Prostate gland (tissue), 2 donors: ENCODE results near the gene SPNS2. TPM values are rescaled to one million over a fixed set of nuclear protein-coding genes. Genes with fewer than 3 reads are reported as not detected.

Experiments
- DNase-seq: peaks from one replicate; pipeline ENCODE4 v3.0.0-alpha.2; 2019; ENCODE audit warnings: low spot score
- H3K27ac ChIP-seq, 2 donors: fragments of 200-600 bp; sonication (generic); 2 replicates each; pipeline ENCODE4 v1.5.1; 2017 to 2019
- H3K27me3 ChIP-seq: fragments of 200-600 bp; sonication (generic); replicated peaks from 2 replicates; pipeline ENCODE4 v1.5.1; 2019; ENCODE audit not compliant: insufficient read depth
- H3K36me3 ChIP-seq, 2 donors: fragments of 200-600 bp; sonication (generic); 1 replicate in 1 of 2; 2 replicates in 1 of 2; pipeline versions ENCODE4 v1.5.1 to v1.8.1; 2017 to 2019
- H3K4me1 ChIP-seq: fragments of 200-600 bp; sonication (generic); replicated peaks from 2 replicates; pipeline ENCODE4 v1.5.1; 2019
- H3K4me3 ChIP-seq, 2 donors: fragments of 200-600 bp; sonication (generic); 2 replicates each; pipeline ENCODE4 v1.5.1; 2017 to 2019
- H3K9me3 ChIP-seq: fragments of 200-600 bp; sonication (generic); 2 replicates; pipeline ENCODE4 v1.5.1; 2017
- POLR2A ChIP-seq: fragments of 450-650 bp; IDR thresholded peaks from one replicate; pipeline ENCODE4 v1.6.1; 2016; ENCODE audit warnings: antibody characterized with exemption, mild to moderate bottlenecking
- POLR2AphosphoS5 ChIP-seq: sonication (generic); formaldehyde crosslinking; IDR thresholded peaks from one replicate; pipeline ENCODE4 v1.6.1; 2017; ENCODE audit warnings: antibody characterized with exemption
- WGBS: methylation state at CpG from one replicate; pipeline ENCODE4 v1.1.5; 2018; 5-methylcytosine and 5-hydroxymethylcytosine counted together
- intact Hi-C: fragments of 100-400 bp; cut with DNase I; formaldehyde crosslinking; loops from one replicate; pipeline ENCODE4 v1.14.2; 2022
- total RNA-seq, 2 donors: library from RNA; depleted of rRNA; stranded (reverse); fragments of >200 nt; gene quantifications; one replicate each; pipeline ENCODE4 v1.1.0, GENCODE V29; 2016
- TF ChIP-seq, protein P1 (sequence below), 4 experiments: fragments of 200-600 bp in 2 of 4; fragments of 450-650 bp in 2 of 4; sonication (generic) in 2 of 4; IDR thresholded peaks; 1 replicate in 3 of 4; 2 replicates in 1 of 4; pipeline ENCODE4 v1.5.1; 2016 to 2019; ENCODE audit warnings: antibody characterized with exemption in 4 of 4, mild to moderate bottlenecking in 2 of 4, moderate library complexity in 2 of 4

SPNS2 gene
- total RNA-seq, 2 donors from 2014 or later = 6.6 to 14.0 TPM

DNA sequence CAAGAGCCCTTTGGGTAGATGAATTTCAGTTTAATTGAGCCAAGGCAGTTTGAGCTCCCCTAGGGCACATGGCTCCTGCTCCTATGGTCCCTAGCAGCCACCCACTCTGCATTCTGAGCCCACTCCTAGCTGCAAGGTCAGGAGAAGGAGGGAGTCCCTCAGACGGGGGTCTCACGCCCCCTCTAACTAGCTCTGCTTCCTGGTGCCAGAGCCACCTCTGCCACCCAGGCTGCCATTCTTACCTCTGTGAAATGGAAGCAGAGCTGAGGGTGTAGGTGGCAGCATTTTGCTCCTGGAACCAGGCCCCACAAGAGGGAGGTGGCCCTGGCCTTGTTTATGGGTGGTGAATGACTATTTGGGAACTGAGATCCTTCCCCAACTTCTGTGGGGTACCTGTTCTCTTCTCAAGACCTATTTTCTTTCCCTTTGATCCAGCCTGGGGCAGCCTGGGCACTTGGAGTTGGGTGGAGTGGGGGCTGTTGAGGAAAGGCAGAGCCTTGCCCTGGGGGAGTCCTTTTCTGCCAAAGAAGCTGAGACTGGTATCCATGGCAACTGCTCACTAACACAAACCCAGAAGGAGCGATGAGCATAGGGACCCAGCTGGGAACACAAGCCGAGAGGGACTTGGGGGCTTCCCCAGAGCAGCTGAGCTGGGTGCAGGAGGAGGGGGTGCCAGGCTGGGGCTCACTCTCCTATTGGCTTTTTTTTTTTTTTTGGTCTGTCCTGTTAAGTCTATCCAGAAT lies 4.8 kb downstream of the SPNS2 start:
- peaks cover 3% of the 10 kb centered on the region for H3K4me1 ChIP-seq
- no peaks in the 10 kb centered on the region for H3K36me3 ChIP-seq
- 71% methylated on average over 4 of the region's 4 CpGs for WGBS
- no peak overlapping the region for H3K4me3 ChIP-seq
- no peak for TF ChIP-seq POLR2AphosphoS5
- TF ChIP-seq, protein P1, sequence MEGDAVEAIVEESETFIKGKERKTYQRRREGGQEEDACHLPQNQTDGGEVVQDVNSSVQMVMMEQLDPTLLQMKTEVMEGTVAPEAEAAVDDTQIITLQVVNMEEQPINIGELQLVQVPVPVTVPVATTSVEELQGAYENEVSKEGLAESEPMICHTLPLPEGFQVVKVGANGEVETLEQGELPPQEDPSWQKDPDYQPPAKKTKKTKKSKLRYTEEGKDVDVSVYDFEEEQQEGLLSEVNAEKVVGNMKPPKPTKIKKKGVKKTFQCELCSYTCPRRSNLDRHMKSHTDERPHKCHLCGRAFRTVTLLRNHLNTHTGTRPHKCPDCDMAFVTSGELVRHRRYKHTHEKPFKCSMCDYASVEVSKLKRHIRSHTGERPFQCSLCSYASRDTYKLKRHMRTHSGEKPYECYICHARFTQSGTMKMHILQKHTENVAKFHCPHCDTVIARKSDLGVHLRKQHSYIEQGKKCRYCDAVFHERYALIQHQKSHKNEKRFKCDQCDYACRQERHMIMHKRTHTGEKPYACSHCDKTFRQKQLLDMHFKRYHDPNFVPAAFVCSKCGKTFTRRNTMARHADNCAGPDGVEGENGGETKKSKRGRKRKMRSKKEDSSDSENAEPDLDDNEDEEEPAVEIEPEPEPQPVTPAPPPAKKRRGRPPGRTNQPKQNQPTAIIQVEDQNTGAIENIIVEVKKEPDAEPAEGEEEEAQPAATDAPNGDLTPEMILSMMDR (IDR thresholded peaks at IDR 0.05) = no peak
- TF ChIP-seq POLR2A = no peak
- H3K27ac ChIP-seq = no peak overlapping the region
- no peak for DNase-seq
- intact Hi-C loops = no loop called here
- H3K9me3 ChIP-seq = no peaks in the 10 kb centered on the region
- peaks cover 8% of the 10 kb centered on the region for H3K27me3 ChIP-seq

- Histone ChIP-seq H3K9me3 (no peaks in the 10 kb centered on the region), H3K4me1 (peaks cover 3% of the 10 kb centered on the region), H3K36me3 (no peaks in the 10 kb centered on the region), H3K4me3 (no peak overlapping the region), H3K27ac (no peak overlapping the region), H3K27me3 (peaks cover 8% of the 10 kb centered on the region)
- no peak for DNase-seq
- 80% methylated on average over 5 of the region's 5 CpGs for WGBS
- intact Hi-C loops = no loop called here
- TF ChIP-seq POLR2AphosphoS5 (no peak), POLR2A (no peak)
- TF ChIP-seq, protein P1 (IDR thresholded peaks at IDR 0.05) = no peak
Measured at GRCh38 chr17:4504188-4504587, 5.5 kb downstream of the SPNS2 start.

DNA sequence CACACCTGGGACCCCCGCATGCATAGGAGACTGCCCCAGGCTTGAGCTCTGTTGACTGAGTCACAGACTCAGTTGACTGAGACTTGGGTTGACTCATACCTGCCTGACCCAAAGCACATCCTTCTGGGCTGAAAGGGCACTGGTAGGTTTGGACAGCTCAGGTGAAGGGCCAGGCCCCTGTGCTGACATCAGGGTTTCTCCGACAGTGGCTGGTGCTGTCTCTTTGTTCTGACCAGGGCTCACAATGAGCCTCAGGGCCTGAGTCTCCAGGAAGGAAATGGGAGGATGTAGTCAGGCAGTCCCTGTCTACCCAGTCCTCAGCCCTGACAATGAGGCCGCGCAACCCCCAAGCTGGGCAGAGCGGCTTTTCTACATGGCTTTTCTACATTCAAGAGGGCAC lies 6.5 kb downstream of the SPNS2 start:
- H3K4me3 ChIP-seq = no peak overlapping the region
- no peaks in the 10 kb centered on the region for H3K36me3 ChIP-seq
- WGBS = 93% methylated on average over 5 of the region's 5 CpGs
- TF ChIP-seq, protein P1 (IDR thresholded peaks at IDR 0.05) = no peak
- TF ChIP-seq POLR2A (no peak), POLR2AphosphoS5 (no peak)
- no peak overlapping the region for H3K27ac ChIP-seq
- H3K4me1 ChIP-seq = no peaks in the 10 kb centered on the region
- no peak for DNase-seq
- no peaks in the 10 kb centered on the region for H3K9me3 ChIP-seq
- peaks cover 3% of the 10 kb centered on the region for H3K27me3 ChIP-seq
- intact Hi-C loops = no loop called here

- WGBS = 62% methylated on average over 13 of the region's 13 CpGs
- Histone ChIP-seq H3K27ac (no peak overlapping the region), H3K36me3 (no peaks in the 10 kb centered on the region), H3K4me1 (no peaks in the 10 kb centered on the region), H3K9me3 (no peaks in the 10 kb centered on the region), H3K4me3 (no peak overlapping the region), H3K27me3 (no peaks in the 10 kb centered on the region)
- DNase-seq = no peak
- TF ChIP-seq, protein P1 (IDR thresholded peaks at IDR 0.05) = no peak
- no peak for TF ChIP-seq POLR2AphosphoS5
- TF ChIP-seq POLR2A = no peak
- intact Hi-C loops = no loop called here
Measured at GRCh38 chr17:4506175-4506813, 7.6 kb downstream of the SPNS2 start.

- Histone ChIP-seq H3K9me3 (no peaks in the 10 kb centered on the region), H3K27me3 (no peaks in the 10 kb centered on the region), H3K36me3 (no peaks in the 10 kb centered on the region), H3K4me1 (no peaks in the 10 kb centered on the region), H3K27ac (no peak overlapping the region), H3K4me3 (no peak overlapping the region)
- TF ChIP-seq, protein P1 (IDR thresholded peaks at IDR 0.05) = no peak
- no peak for TF ChIP-seq POLR2AphosphoS5
- no peak for TF ChIP-seq POLR2A
- 79% methylated on average over 8 of the region's 8 CpGs for WGBS
- no peak for DNase-seq
- intact Hi-C loops = no loop called here
Measured at GRCh38 chr17:4506892-4507291, 8.2 kb downstream of the SPNS2 start.
